Hematopoietic multipotent progenitor cell treated with erythropoietin and hydrocortisone succinate and interleukin-3 and kit ligand, for 17 days (in vitro differentiated cells): ENCODE data around the gene ZNF619.

ENCODE experiments used
- DNase-seq: peaks from one replicate; pipeline ENCODE4 v3.0.0-alpha.2; 2015; ENCODE audit warnings: low spot score

ZNF619 gene

DNA sequence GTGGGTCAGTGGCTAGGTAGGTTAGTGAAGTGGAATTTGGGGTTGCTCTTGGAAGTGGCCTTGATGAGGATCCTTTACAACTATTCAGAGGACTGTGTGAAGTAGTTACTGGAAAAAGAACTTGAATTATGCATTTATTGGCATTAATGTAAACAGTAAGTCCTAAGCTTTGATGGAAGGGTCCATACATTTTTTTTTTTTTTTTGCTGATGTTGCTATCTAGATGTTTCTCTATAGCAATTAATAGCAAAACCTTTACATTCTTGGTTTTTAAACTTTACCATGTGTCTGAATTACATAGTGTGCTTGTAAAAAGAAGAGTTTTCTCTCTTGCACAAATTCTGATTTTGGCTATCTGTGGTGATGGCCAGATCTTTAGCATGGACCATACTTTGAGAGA is 57.4 kb downstream of the ZNF619 start:
- DNase-seq, result no peak
